ENCODE results near the gene SYF2. TPM values are rescaled to one million over a fixed set of nuclear protein-coding genes. Genes with fewer than 3 reads are reported as not detected.

Gene SYF2
- total and polyA plus RNA-seq, 2 of the 13 experiments (the other 11 are each of a cell fraction or from before 2014, with no cell fraction given): 17.8 to 34.1 TPM

DNA sequence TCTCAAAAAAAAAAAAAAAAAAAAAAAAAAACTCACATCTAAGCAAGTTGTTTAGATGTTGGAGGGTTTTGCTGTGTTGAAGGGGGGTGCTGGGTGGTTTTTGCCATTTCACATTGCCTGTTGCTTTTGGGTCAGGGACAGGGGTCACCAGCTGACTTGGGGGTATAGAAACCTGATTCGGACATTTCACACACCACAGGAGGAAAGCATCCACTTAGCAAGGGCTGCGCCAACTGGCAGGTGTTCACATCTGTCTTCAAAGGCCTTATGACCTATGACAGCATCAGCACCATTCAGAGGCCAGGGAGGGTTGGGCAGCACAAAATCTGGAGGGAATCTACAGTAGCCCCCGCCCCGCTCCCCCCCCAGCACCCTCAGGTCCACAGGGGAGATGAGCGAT lies 45.2 kb downstream of the SYF2 start:
- Histone ChIP-seq H3K4me1 (ENCODE audit: insufficient read depth, low read length) (peaks cover 15% of the 10 kb centered on the region), H4K20me1 (ENCODE audit: insufficient read depth, low read length) (no peaks in the 10 kb centered on the region), H3K27ac (ENCODE audit: extremely low read length, insufficient read depth, low read length) (no peak overlapping the region), H3K27me3 (ENCODE audit: control insufficient read depth in 1 of 2, insufficient read depth in 2 of 2, low read length in 2 of 2) (no peaks in the 10 kb centered on the region), H3K4me3 (replicated peaks in 1 of 3; ENCODE audit: insufficient read depth in 1 of 3, low read depth in 2 of 3, low read length in 3 of 3) (no peak overlapping the region), H2AFZ (ENCODE audit: low read length) (no peak overlapping the region), H3K4me2 (ENCODE audit: low read depth, low read length) (no peak overlapping the region), H3K9me3 (ENCODE audit: low read length) (no peaks in the 10 kb centered on the region), H3K79me2 (ENCODE audit: insufficient read depth, low read length) (no peaks in the 10 kb centered on the region), H3K9ac (ENCODE audit: insufficient read depth, low read depth, low read length) (no peak overlapping the region), H3K36me3 (replicated peaks in 1 of 2; ENCODE audit: control insufficient read depth in 1 of 2, insufficient read depth in 2 of 2, low read length in 2 of 2) (no peaks in the 10 kb centered on the region)
- FAIRE-seq (no peak), ATAC-seq (no peak), DNase-seq (ENCODE audit: low spot score) (no peak)
- BruUV-seq (replicated peaks): no TSS peak
- ChIA-PET CTCF (ENCODE audit: low intra/inter-chr PET ratio, low total read pairs) (no interaction called here), POLR2A (interaction anchor here (1.4 to 3.7 kb wide), 2 partner anchors 11 to 19 kb away, joined by 5 to 16 read pairs; no protein-coding TSS in a partner anchor)
- in situ Hi-C loops (cut with HindIII; ENCODE audit: extremely low pct_ligation_motif_present, low pct_unique_long_range_greater_than_20kb) (no loop called here), intact Hi-C loops (cut with micrococcal nuclease; ENCODE audit: unreplicated experiment) (no loop called here)
- 94% methylated on average over 2 of the region's 5 CpGs for WGBS (ENCODE audit: low lambda C conversion rate)
- no peak for TF ChIP-seq PITX1 (CRISPR knock-in tag; IDR thresholded peaks at IDR 0.05)
- no peak for TF ChIP-seq EZH2 (conservative IDR thresholded peaks at IDR 0.05; ENCODE audit: low read depth, low read length)
- no peak for TF ChIP-seq HOXA5 (CRISPR knock-in tag; IDR thresholded peaks at IDR 0.05)
- no peak for TF ChIP-seq RAD21 (CRISPR knock-in tag; IDR thresholded peaks at IDR 0.05)
- no peak for TF ChIP-seq MTA1 (CRISPR knock-in tag; IDR thresholded peaks at IDR 0.05; ENCODE audit: borderline replicate concordance)
- no peak for TF ChIP-seq ZBTB37 (CRISPR knock-in tag; IDR thresholded peaks at IDR 0.05)
- TF ChIP-seq ZMYM4 (CRISPR knock-in tag; IDR thresholded peaks at IDR 0.05): no peak
- TF ChIP-seq ZNF713 (CRISPR knock-in tag; IDR thresholded peaks at IDR 0.05): no peak
- TF ChIP-seq THAP8 (CRISPR knock-in tag; IDR thresholded peaks at IDR 0.05; ENCODE audit: borderline replicate concordance): no peak
- TF ChIP-seq KMT2B (CRISPR knock-in tag; IDR thresholded peaks at IDR 0.05): no peak
- no peak for TF ChIP-seq ARID2 (CRISPR knock-in tag; IDR thresholded peaks at IDR 0.05; ENCODE audit: borderline replicate concordance)
- no peak for TF ChIP-seq MIXL1 (CRISPR knock-in tag; IDR thresholded peaks at IDR 0.05)
- no peak for TF ChIP-seq SOX13 (IDR thresholded peaks at IDR 0.05)
- TF ChIP-seq SOX13 (CRISPR knock-in tag; conservative IDR thresholded peaks at IDR 0.05 in 1 of 2, IDR thresholded peaks at IDR 0.05 in 1 of 2): no peak
- TF ChIP-seq HDAC1 (CRISPR knock-in tag; IDR thresholded peaks at IDR 0.05): no peak
- TF ChIP-seq CEBPB (IDR thresholded peaks at IDR 0.05; ENCODE audit: borderline replicate concordance, low read depth, low read length): no peak

Measured in HepG2 (cell line).